Testis (tissue), 2 donors: ENCODE results near the gene CFAP58.

Source experiments
- POLR2A ChIP-seq: fragments of 450-650 bp; IDR thresholded peaks from one replicate; pipeline ENCODE4 v1.6.1; 2017; ENCODE audit warnings: antibody characterized with exemption, mild to moderate bottlenecking, moderate library complexity
- TF ChIP-seq, protein P1 (sequence below), 3 experiments: fragments of 450-650 bp in 2 of 3; fragments of 200-600 bp in 1 of 3; sonication (generic) in 1 of 3; IDR thresholded peaks; one replicate each; pipeline ENCODE4 v1.5.1; 2016 to 2019; ENCODE audit warnings: antibody characterized with exemption in 3 of 3, mild to moderate bottlenecking in 2 of 3, moderate library complexity in 1 of 3

DNA sequence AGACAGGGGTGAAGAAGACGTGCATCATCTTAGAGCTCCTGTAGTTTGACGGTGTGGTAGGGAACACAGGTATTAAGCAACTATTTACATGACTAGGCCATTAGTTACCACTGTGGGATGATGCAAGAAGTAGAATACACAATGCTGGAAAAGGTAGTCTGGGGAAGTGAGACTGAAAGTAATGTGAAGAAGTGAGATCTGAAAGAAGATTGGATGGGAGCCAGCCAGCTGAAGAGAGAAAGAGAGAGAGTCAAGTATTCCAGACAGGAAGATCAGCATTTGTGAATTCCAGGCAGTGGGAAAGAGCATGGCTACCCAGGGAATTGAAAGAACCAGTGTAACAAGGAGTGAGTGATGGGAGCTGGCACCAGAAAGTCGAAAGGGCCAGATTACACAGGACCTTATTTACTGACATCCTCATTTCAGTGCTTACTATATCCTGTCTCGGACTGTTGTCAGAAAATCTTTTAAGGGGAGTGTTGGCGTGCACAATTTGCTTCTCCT lies 4.0 kb upstream of the CFAP58 start:
- no peak for TF ChIP-seq POLR2A
- TF ChIP-seq, protein P1, sequence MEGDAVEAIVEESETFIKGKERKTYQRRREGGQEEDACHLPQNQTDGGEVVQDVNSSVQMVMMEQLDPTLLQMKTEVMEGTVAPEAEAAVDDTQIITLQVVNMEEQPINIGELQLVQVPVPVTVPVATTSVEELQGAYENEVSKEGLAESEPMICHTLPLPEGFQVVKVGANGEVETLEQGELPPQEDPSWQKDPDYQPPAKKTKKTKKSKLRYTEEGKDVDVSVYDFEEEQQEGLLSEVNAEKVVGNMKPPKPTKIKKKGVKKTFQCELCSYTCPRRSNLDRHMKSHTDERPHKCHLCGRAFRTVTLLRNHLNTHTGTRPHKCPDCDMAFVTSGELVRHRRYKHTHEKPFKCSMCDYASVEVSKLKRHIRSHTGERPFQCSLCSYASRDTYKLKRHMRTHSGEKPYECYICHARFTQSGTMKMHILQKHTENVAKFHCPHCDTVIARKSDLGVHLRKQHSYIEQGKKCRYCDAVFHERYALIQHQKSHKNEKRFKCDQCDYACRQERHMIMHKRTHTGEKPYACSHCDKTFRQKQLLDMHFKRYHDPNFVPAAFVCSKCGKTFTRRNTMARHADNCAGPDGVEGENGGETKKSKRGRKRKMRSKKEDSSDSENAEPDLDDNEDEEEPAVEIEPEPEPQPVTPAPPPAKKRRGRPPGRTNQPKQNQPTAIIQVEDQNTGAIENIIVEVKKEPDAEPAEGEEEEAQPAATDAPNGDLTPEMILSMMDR (IDR thresholded peaks at IDR 0.05) = no peak
